HG03558 (cell line): ENCODE measurements around the gene AGXT.

Source experiments
- ATAC-seq: cut with Tn5 transposase; IDR thresholded peaks from one replicate; pipeline ENCODE4 v1.9.1; 2021; ENCODE audit warnings: moderate number of reproducible peaks; ENCODE audit not compliant: unreplicated experiment; ENCODE audit errors: extremely low read depth

Gene AGXT

DNA sequence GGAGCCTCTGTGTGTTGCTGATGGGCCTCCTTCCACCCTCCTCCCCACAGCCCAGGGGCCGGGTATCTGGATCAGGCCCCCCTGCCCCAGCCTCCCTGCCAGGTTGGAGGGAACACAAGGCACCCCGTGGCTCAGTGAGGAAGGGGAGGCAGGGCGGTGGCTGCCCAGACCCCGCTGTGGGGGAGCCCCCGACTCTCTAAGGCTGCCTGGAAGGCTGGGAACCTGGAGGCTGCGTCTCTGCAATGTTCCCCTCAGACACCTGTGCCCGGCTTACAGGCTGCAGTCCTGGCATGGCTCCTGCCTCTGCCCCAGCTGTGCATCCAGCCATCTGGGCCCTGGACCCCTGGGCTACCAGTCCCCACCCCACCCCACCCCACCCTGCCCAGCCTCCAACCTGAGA is 27.8 kb downstream of the AGXT start:
- no peak for ATAC-seq

DNA sequence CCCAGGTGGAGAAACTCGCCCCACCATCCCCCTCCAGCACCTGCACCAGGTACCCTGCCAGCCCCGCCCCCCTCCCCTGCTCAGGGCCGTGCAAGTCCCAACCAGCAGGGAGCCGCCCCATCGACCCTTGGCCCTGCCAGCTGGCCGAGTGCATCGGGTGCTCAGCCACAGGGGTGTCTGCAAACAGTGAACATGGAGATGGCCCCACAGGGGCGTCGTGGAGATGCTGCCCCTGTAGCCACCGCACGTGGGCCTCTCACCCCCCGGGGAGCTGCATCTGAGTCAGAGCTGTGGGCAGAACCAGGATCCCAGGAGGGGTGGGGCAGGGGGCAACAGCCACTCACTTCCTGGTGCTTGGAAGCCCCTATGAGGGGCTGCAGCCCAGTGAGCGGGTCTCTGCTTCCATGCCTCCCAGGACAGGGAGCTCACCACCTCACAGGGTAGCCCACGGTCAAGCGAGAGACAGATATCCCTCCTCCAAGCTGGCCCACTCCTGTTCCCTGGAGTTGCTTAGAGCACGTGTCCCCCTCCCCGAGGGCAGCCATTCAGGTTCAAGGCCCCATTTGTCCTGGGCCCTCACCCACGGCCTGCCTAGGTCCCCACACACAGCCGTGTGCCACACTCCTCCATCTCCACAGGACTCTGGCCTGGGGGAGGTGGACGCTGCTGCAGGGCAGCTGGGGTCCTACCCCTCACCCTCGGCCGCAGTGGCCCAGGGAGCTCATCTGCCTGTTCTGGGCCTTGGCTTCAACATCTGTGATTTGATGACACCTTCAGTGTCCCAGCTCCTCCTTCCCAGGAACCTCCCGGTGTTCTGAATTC is 28.5 kb downstream of the AGXT start:
- no peak for ATAC-seq

DNA sequence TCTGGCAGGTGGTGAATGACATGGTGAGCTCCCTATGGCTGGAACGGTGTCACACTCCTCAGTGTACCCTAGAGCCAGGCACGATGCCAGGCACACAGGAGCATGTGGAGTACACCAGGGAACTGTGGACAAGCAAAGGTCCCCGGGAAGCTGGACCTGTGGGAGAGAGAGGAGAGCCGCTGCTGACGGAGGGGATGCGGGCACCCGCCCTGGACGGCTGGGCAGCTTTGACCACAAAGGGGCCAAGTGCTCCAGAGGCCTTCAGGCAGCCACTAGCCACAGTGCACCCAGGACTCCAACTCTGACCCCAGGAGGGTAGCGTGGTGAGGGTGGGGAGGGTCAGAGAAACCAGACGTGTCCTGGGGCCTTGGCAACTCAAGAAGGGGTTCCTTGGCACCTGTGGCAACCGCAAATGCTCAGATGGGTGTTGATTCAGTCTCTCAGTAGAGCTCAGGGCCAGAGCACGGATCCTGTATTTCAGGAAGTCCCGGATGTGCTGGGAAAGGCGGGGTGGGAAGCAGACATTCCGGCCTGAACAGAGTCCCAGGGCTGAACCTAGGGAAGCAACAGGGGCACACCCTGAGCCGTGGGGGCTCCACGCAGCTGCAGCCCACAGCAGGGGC is 29.6 kb downstream of the AGXT start:
- no peak for ATAC-seq

DNA sequence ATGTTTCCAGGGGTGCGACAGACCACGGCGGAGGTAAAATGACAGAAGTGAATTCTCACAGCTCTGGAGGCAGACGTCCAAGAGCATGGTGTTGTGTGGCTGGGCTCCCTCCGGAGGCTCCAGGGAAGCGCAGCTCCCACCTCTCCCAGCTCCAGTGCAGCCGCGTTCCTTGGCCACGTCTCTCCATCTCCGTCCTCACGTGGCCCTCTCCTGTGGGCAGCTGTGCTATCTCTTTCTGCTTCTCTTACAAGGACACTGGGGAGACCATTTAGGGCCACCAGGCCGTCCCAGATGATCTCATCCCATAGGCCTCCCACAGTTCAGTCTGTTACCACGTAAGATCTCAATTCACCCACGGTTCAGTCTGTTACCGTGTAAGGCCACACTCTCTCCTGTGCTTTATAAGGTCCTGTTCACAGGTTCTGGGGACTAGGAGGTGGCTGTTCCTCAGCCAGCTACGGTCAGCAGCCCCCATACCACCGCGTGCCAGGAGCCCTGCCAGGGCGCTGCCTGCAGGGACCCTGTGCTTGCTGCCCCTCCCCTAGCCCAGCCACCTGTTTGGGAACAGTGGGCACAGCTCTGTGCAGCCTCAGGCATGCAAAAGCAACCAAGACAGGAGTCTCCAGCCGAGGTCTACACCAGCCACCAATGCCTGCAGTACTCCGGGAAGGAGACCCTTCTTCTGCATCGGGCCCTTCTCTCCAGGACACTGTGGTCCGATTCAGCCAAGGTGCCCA is 30.3 kb downstream of the AGXT start:
- ATAC-seq = no peak

DNA sequence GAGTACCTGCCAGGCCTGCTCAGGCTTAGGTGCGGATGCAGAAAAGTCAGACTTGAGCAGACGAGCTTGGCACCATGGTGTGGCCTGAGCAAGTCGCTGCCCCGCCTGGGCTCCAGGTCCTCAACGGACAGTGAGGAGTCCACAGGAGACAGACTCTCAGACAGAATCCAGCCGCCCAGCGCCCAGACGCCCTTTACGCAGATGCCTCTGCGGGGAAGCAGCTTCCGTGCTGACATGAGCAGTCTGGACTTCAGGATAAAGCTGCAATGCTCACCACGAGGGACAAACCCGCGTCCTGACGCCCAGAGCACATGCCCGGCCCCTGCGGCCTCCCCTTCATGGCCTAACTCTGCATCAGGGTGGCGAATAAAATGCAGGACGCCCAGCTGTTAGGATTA is 30.8 kb downstream of the AGXT start:
- ATAC-seq = no peak

DNA sequence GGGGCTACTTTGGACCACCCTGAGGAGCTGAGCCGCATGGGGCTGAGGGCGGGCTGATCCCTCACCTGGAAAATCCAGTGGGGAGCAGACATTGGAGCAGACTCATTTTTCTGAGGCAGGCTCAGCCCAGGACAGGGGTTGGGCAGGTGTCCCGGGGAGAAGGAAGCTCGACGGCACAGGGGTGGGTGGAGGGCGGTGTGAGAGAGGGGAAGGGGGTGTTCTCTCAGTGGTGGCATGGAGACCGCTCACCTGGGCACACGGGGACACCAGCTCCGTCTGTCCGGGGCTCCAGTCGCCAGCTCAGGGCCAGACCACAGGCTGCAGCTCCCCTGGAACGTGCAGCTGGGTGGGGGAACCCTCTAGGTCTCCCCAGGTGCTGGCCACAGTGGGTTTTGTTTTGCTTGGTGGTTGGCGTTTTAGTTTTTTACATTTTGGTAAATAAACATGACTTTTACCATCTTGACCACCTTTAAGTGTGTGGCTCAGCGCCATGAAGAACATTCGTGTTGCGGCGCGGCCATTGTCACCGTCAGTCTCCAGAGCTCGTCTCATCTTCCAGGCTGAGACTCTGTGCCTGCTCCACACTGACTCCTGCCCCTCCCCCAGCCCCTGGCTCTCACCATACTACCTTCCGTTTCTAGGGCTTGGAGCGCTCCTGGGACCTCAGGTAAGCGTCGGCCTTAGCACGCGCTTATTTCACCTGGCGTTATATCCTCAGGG is 31.7 kb downstream of the AGXT start:
- ATAC-seq = no peak

DNA sequence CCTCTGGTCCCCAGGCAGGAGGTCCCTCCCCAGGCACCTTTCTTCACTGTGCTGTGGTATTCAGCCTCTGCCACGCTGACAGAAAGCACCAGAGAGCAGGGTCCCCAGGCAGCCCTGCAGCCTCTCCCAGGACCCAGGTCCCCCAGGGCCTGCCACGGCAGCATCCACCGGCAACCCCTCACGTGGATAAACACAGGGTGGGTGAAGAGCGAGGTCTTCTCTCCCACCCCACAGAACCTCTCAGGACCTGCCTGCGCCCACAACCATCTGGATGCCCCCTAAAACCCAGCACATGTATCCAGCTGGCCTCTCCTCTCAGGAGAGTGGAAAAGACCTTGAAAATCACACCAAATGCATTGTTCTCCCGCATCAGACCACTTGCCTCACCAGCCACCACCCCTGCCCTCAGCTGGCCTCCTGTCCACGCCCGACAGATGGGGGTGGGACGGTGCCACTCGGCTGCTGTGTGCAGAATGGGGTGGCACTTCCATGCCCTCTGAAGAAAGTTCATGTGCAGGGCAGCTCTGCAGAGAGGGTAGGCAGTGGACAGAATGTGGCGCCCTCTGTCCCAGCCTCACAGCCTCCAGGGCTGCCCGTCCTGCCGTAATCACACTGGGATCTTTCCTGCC is 33.5 kb downstream of the AGXT start:
- ATAC-seq = no peak

DNA sequence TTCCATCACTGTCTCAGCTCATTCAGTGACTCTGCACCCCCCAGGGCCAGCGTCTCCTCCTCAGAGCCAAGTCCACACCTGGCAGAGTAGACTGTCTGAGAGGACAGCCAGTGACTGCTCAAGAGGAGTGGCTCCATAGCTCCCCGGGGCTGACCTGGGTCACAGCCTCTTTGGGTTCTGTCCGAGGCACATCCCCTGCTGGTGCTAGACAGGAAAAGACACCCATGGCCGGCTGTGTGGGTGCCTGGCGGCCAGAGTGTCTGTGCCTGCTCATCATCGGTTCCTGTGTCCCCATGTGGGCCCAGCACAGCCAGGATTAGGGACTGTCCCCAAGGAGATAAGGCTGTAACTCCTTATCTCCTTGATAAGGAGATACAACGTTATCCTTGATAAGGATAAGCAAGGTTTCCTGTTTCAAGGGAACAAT is 34.0 kb downstream of the AGXT start:
- ATAC-seq = no peak

DNA sequence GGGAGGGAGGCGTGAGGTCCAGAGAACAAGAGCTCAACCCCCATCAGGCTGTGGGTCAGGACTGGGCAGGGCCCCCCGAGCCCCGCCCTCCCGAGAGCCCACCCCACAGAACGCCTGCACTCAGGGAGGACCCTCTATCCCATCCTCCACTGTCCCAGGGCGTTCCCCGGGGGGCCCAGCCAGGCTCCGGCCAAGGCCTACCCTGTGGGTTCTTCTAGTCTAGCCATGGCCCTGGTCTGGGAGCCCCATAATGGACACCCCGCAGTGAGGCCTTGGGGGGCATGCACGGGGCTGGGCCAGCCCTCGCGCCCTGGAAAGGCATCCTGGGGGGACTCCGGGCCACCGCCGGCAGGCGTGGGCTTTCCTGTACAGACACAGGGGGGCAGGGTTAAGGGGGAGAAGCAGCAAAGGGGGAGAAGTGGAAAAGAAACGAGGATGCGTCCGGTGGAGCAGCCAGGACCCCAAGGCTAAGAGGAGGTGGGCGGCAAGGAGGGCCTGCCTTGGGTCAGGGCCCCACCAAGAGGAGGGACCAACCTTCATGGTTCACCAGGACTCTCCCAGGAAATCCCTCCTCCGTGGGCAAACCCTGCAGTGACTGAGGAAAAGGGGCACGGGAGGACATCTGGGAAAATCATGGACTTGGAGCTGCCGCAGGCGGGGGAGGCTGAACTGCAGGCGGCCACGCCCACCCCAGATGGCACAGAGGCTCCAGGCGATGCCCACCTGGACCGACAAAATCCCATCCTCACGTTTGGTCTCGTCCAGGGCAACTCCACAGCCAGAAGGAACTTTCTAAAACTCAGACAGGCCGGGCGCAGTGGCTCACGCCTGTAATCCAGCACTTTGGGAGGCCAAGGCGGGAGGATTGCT is 34.8 kb downstream of the AGXT start:
- ATAC-seq = no peak

DNA sequence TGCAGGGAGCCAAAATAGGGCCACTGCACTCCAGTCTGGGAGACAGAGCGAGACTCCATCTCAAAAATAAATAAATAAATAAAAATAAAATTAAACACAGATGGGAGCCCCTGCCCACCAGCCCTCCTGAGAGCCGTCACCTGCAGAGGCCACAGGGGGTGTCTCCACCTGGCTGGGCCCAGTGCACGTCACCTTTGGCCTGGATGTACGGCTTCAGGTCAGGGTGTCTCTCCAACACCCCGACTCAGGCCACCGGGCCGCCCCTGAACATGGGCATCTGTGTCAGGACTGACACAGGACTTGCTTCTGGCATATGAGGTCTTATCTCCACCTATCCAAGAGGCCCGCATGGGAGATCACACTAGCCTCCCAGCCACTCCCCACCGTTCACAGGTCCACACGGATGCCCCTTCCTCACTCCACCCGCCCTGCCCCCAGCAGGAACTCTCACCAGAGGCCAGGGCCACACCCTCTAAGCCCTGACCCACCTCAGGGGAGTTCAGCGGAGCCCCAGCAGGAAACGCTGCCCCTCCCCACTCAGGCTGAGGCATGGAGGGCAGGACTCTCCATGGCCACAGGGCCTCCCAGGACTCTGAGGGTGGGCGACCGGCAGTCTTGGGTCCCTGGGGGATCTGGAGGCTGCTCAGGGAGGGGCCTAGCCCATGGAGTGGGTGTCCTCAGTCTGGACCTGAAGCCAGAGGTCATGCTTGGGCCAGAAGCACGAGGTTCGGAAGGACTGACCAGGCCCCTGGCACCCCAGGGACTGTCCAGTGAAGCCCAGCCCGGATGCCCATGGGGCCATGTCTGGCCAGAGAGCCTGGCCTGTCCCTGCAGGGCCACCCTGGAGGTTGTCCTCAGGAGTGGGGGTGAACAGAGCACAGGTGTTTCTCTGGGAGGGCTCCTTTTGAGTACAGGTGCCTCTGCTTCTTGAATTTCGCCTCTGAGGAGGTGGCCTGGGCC is 35.9 kb downstream of the AGXT start:
- no peak for ATAC-seq

DNA sequence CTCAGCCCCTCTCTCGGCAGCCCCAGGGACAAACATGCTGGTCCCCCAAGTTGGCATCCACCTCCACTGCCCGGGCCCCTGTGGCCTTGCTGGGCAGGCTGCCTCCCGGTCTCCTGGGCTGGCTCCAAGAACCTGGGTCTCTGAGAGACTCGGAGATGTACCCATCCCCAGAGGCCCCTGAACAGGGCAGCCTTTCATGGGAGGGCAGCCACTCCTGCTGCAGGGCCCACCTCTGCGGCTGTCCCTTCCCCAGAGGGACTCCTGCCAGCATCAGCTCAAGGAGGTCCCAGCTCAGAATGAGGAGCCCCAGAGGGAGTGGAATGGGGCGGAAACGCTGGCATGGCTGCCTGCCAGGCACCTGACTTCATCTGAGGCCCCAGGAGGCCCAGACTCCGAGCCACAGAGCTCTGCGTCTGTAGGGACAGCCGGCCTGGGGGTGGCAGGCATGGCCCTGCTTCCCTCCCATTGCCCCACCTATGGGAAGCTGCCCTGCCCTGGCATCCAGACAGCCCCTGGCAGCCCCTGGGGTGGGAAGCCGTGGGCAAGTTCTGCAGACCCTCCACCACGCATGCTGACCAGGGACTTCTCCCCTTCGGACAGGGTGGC is 36.7 kb downstream of the AGXT start:
- ATAC-seq = no peak

DNA sequence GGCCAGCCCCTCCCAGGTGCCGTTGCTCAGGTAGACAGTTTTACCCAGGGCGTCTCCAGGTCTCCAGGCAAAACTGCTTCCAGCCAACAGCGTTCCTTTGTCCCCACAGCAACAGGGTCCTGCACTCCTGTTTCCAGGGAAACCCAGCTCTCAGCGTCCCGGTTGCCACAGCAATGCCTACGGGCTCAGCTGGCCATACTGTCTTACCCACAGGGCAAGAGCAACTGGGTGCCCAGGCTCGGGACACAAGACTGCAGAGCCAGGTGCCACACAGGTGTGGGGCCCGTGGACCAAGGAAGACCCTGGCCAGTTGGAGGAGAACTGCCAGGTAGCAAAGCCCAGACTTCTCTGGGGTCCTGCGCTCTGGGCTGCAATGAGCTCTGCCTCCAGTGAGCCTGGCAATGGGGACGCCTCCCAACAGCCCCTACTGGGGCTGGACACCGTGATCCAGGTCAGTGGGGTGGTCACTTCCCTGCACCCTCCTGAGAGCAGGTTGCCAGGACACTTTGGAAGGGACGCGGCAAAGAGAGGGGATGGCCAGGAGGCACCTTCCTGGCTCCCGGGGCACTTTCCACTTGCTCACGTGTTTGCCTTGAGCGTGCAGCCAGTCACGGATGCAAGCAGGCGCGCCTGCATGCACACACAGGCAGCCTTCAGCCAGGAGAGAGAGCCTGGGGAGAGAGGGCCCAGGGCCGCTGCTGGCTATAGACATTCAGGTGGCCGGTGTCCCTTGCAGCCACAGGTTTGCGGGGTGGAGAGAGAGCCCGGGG is 37.7 kb downstream of the AGXT start, which contains the start of gene CROCC2:
Gene CROCC2 (plus strand): TSS at position 196 of the 770 bp plus-strand sequence. CDS start 178 bp downstream, at position 374.
- no peak for ATAC-seq

DNA sequence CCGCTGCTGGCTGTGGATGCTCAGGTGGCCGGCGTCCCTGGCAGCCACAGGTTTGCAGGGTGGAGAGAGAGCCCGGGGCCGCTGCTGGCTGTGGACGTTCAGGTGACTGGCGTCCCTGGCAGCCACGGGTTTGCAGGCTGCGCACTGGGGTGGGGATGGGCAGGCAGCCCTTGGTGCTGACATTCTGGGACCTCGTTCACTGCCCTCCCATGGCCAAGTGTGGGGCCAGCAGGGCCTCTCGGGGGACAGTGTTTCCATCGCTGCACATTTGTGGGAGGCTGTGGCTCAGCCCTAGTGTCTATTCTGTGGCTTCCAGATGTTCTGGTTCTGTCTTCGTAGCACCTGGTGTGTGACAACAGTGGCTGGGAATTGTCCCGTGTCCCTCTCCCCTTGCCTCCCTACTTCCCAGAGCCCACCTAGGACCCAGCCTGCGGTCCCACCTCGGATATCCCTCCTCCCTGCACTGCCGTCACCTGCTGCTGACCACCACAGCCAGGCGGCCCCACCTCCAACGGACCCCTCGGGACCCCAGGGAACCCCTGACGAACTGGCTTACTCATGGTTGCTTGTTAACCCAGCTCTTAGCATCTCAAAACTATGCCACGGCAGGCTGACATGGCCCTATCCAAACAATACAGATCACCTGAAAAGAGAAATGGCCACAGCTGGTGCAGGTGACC is 38.4 kb downstream of the AGXT start:
- ATAC-seq = no peak

DNA sequence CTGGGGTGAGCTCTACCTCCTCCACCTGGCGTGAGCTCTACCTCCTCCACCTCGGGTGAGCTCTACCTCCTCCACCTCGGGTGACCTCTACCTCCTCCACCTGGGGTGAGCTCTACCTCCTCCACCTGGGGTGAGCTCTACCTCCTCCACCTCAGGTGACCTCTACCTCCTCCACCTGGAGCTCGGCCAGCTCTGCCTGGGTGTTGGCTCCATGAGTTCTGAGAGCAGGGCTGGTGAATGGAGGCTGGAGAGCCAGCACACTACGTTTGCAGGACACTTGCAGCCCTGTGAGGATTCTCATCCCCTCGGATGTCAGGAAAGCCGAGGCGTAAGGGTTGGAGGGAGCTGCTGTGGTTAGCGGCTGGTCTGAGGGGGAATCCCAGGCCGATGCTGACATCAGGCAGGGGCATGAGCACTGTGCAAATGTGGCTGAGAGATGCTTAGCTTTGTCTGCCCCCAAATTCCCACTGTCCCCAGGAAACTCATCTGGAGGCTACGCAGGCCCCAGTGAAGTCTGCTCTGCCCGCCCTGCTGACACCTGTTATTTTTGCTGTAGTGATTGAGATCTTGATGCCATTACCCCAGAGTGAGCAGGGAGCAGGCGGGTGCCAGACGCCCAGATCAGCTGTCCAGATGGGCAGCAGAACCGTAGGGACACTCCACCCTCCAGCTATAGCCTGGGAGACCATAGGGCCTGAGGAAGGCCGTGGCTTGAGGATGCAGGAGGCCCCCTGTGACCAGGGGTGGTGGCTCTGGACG is 40.8 kb downstream of the AGXT start:
- ATAC-seq = no peak

DNA sequence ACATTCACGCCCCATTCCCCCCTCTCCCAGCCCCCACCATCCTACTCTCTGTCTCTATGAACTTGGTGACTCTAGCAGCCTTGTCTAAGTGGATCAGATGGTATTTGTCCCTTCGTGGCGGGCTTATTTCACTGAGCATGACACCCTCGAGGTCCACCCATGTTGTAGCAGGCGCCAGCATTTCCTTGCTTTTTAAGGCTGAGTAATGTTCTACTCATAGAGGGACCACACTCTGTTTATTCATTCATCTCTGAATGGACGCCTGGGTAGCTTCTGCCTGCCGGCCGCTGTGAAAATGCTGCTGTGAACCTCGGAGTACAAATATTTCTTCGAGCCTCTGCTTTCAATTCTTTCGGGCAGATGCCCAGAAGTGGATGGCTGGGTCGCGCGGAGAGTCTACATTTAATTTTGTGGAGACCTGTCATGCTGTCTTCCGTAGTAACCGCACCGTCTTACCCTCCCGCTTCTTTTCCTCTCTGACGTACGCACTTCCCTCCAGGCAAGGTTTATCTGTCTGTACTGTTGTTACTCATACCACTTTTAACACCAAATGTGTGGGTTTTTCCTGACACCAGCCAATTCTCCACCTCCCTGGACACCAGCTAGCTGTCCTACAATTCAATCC is 43.1 kb downstream of the AGXT start:
- no peak for ATAC-seq
